H1 (cell line): ENCODE data around the gene SCARF1. TPM values are rescaled to one million over a fixed set of nuclear protein-coding genes. Genes with fewer than 3 reads are reported as not detected.

Experiments used
- KDM1A ChIP-seq: fragments of 200-600, 300-600 bp; sonication (generic); IDR thresholded peaks from 2 replicates; pipeline ENCODE4 v1.7.1; 2016; ENCODE audit warnings: mild to moderate bottlenecking, low read length, borderline replicate concordance
- MAFK ChIP-seq: IDR thresholded peaks from 2 replicates; pipeline ENCODE4 v1.6.1; 2012; ENCODE audit warnings: low read depth, mild to moderate bottlenecking, improper control_type of control experiment, low read length
- NANOG ChIP-seq: IDR thresholded peaks from 2 replicates; pipeline ENCODE4 v1.6.1; 2011; ENCODE audit warnings: low read length, low read depth, mild to moderate bottlenecking, inconsistent platforms; ENCODE audit not compliant: insufficient read depth, poor library complexity, severe bottlenecking
- RFX5 ChIP-seq: IDR thresholded peaks from 2 replicates; pipeline ENCODE4 v1.6.1; 2011; ENCODE audit warnings: low read depth, low read length, improper control_type of control experiment, borderline replicate concordance
- SP1 ChIP-seq: IDR thresholded peaks from 2 replicates; pipeline ENCODE4 v1.6.1; 2011; ENCODE audit warnings: low read depth, low read length
- SP4 ChIP-seq: IDR thresholded peaks from 2 replicates; pipeline ENCODE4 v1.6.1; 2012; ENCODE audit warnings: low read length, inconsistent platforms
- polyA plus RNA-seq, 7 experiments: library from polyadenylated mRNA; depleted of rRNA in 3 of 7; stranded (reverse) in 5 of 7; unstranded in 2 of 7; fragments of >200 nt in 5 of 7; fragments of 200-250 nt in 2 of 7; gene quantifications; 1 replicate in 5 of 7; 2 replicates in 1 of 7; 4 replicates in 1 of 7; pipeline versions ENCODE4 v1.2.1 to v1.2.3, GENCODE V29; 2011 to 2013; ENCODE audit warnings: missing spikeins in 2 of 7, mixed read lengths in 2 of 7
- total RNA-seq: library from RNA; stranded (reverse); fragmentation: NEBNext Ultra II Directional; extraction: Animal tissue kit (Norgen Biotek cat#: 25700); gene quantifications from 2 replicates; pipeline ENCODE4 v1.2.1, GENCODE V29; 2021
- TF ChIP-seq, protein P1 (sequence below): IDR thresholded peaks from 2 replicates; pipeline ENCODE4 v1.6.1; 2011; ENCODE audit warnings: low read length, improper control_type of control experiment

Gene SCARF1
- total and polyA plus RNA-seq, 2 of the 8 experiments (the other 6 are each of a cell fraction or from before 2014, with no cell fraction given): 1.1 to 1.6 TPM

DNA sequence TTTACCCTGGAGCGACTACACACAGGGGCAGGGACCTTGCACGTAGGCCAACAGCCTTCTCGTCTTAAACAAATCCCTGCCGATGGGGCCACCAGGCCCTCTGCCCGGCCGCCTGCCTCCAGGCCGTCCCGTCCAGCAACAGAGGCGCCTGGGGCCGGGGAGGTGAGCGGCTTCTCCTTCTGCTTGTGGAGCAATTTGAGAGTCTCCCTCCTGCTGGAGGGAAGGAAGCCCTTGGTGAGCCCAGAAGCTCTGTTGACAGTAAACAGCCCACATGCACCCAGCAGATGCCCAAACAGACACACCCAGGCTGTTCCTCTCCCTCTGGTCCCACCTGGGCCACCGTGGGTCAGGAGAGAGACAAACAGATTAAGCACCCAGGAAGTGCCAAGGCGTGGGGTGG, 25.0 kb downstream of the SCARF1 start (continued):
- TF ChIP-seq NANOG: no peak
- no peak for TF ChIP-seq RFX5
- TF ChIP-seq SP4: no peak
- TF ChIP-seq, protein P1, sequence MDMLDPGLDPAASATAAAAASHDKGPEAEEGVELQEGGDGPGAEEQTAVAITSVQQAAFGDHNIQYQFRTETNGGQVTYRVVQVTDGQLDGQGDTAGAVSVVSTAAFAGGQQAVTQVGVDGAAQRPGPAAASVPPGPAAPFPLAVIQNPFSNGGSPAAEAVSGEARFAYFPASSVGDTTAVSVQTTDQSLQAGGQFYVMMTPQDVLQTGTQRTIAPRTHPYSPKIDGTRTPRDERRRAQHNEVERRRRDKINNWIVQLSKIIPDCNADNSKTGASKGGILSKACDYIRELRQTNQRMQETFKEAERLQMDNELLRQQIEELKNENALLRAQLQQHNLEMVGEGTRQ: no peak
- no peak for TF ChIP-seq KDM1A
- TF ChIP-seq MAFK: no peak
- TF ChIP-seq SP1: no peak
